ENCODE results near the gene SRMS.

- TF ChIP-seq CTCF (IDR thresholded peaks at IDR 0.05), result no peak
- no peak for TF ChIP-seq EZH2 (IDR thresholded peaks at IDR 0.05)
These were observed 46.4 kb downstream of the SRMS start for GRCh38 chr20:63500902-63501817.

Measured in neural progenitor cell (in vitro differentiated cells).